Colonic mucosa (tissue), 4 donors: ENCODE results near the gene SMAD4. TPM values are rescaled to one million over a fixed set of nuclear protein-coding genes. Genes with fewer than 3 reads are reported as not detected.

Experiments used
- DNase-seq: peaks from one replicate; pipeline ENCODE4 v3.0.0-alpha.2; 2020
- H3K27ac ChIP-seq: fragments of 200-600 bp; one replicate; pipeline ENCODE4 v1.8.0; 2021
- H3K27me3 ChIP-seq: fragments of 200-600 bp; one replicate; pipeline ENCODE4 v1.8.0; 2021
- H3K36me3 ChIP-seq: fragments of 200-600 bp; one replicate; pipeline ENCODE4 v1.8.0; 2021
- H3K4me1 ChIP-seq: fragments of 200-600 bp; one replicate; pipeline ENCODE4 v1.8.0; 2021; ENCODE audit warnings: mild to moderate bottlenecking
- H3K4me3 ChIP-seq: fragments of 200-600 bp; one replicate; pipeline ENCODE4 v1.8.0; 2021
- H3K9ac ChIP-seq, 2 donors: one replicate each; pipeline ENCODE4 v1.7.0; 2013; ENCODE audit warnings: control low read depth in 2 of 2, low read depth in 2 of 2, low read length in 2 of 2
- H3K9me3 ChIP-seq: fragments of 200-600 bp; one replicate; pipeline ENCODE4 v1.8.0; 2021
- CTCF ChIP-seq: fragments of 200-600 bp; IDR thresholded peaks from one replicate; pipeline ENCODE4 v1.8.0; 2022; ENCODE audit warnings: antibody characterized with exemption, mild to moderate bottlenecking
- intact Hi-C: fragments of 100-400 bp; cut with DNase I; formaldehyde crosslinking; loops from one replicate; pipeline ENCODE4 v1.14.1; 2022
- total RNA-seq, 2 donors: library from RNA; stranded (reverse); fragmentation: NEBNext Ultra II Directional in 1 of 2; extraction: Animal tissue kit (Norgen Biotek cat#: 25700) in 1 of 2; gene quantifications; one replicate each; pipeline ENCODE4 v1.2.1, GENCODE V29; 2021
- donor health status: healthy.
- donor health status: DM: no; HTN: no; CAD: no.
- donor health status: DM: no; HTN: no; CAD: no.

SMAD4 gene
- total RNA-seq, 2 donors from 2014 or later: 74.0 to 106 TPM

- Histone ChIP-seq H3K9me3 (no peaks in the 10 kb centered on the region), H3K36me3 (no peaks in the 10 kb centered on the region), H3K27ac (no peak overlapping the region), H3K9ac (no peak overlapping the region), H3K4me1 (no peaks in the 10 kb centered on the region), H3K27me3 (no peaks in the 10 kb centered on the region), H3K4me3 (no peak overlapping the region)
- DNase-seq: no peak
- intact Hi-C loops: no loop called here
- no peak for TF ChIP-seq CTCF
Measured at GRCh38 chr18:51133580-51134160, 103.7 kb downstream of the SMAD4 start.

Other genes starting within 250 kb of the SMAD4 start
- under 1 TPM; 0.05 to 0.21 TPM for gene MRO, start 210.2 kb upstream of the SMAD4 start, total RNA-seq
- gene ME2, start 151.1 kb upstream of the SMAD4 start, total RNA-seq: 10 to 100 TPM; 59.4 to 76.5 TPM
- 10 to 100 TPM in 1 of 2 donors, 1 to 10 TPM in 1; 7.0 to 11.3 TPM for gene ELAC1, start 62.2 kb upstream of the SMAD4 start, total RNA-seq
- gene MEX3C, start 167.5 kb downstream of the SMAD4 start, total RNA-seq: 10 to 100 TPM; 21.3 to 36.7 TPM